Kidney epithelial cell (primary cell): Measurements from ENCODE around the gene NUP54. TPM values are rescaled to one million over a fixed set of nuclear protein-coding genes. Genes with fewer than 3 reads are reported as not detected.

ENCODE experiments used
- DNase-seq: peaks from one replicate; pipeline ENCODE4 v3.0.0-alpha.2; 2010; ENCODE audit warnings: low read depth
- H3K27me3 ChIP-seq: 2 replicates; pipeline ENCODE4 v1.6.0; 2011; ENCODE audit warnings: low read length; ENCODE audit not compliant: control insufficient read depth, insufficient read depth
- H3K36me3 ChIP-seq: 2 replicates; pipeline ENCODE4 v1.5.1; 2011; ENCODE audit warnings: low read length; ENCODE audit not compliant: control insufficient read depth, insufficient read depth
- H3K4me3 ChIP-seq: 2 replicates; pipeline ENCODE4 v1.5.1; 2011; ENCODE audit warnings: low read depth, mild to moderate bottlenecking, control low read depth, low read length
- total RNA-seq: library from RNA; depleted of rRNA; stranded (reverse); fragments of >200 nt; gene quantifications from 2 replicates; pipeline ENCODE4 v1.2.3, GENCODE V29; 2015
- TF ChIP-seq, protein P1 (sequence below): IDR thresholded peaks from 2 replicates; pipeline ENCODE4 v1.5.1; 2011; ENCODE audit warnings: mild to moderate bottlenecking, moderate library complexity, low read length, control low read depth, inconsistent platforms; ENCODE audit not compliant: insufficient read depth, poor library complexity, severe bottlenecking

The NUP54 gene
- total RNA-seq, 1 donor from 2014 or later = 33.0 TPM

- no peak overlapping the region for H3K4me3 ChIP-seq
- H3K36me3 ChIP-seq = no peaks in the 10 kb centered on the region
- H3K27me3 ChIP-seq = no peaks in the 10 kb centered on the region
- peak; percentile 16 for DNase-seq
- TF ChIP-seq, protein P1, sequence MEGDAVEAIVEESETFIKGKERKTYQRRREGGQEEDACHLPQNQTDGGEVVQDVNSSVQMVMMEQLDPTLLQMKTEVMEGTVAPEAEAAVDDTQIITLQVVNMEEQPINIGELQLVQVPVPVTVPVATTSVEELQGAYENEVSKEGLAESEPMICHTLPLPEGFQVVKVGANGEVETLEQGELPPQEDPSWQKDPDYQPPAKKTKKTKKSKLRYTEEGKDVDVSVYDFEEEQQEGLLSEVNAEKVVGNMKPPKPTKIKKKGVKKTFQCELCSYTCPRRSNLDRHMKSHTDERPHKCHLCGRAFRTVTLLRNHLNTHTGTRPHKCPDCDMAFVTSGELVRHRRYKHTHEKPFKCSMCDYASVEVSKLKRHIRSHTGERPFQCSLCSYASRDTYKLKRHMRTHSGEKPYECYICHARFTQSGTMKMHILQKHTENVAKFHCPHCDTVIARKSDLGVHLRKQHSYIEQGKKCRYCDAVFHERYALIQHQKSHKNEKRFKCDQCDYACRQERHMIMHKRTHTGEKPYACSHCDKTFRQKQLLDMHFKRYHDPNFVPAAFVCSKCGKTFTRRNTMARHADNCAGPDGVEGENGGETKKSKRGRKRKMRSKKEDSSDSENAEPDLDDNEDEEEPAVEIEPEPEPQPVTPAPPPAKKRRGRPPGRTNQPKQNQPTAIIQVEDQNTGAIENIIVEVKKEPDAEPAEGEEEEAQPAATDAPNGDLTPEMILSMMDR = peak; percentile 82
These were observed 80.4 kb downstream of the NUP54 start for GRCh38 chr4:76067652-76068286.

DNA sequence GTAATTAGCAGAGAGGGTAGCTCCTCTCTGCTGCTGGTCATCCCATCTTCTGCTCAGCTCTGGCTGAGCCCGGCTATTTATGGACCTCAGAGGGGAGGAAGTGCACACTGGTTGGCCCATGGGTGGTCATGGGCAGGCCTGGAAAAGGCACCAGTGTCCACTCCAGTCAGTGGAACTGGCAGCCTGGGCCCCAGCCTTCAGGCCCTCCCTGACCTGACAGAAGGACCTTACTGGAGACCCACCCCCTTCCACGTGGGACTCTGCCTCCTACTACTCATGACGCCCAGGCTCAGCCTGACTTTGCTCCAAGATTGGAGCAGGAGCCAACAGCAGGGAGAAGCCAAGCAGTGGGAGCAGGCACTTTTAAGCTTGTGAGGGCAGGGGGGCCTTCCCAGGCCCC is 81.7 kb downstream of the NUP54 start:
- Histone ChIP-seq H3K4me3 (no peak overlapping the region), H3K36me3 (no peaks in the 10 kb centered on the region), H3K27me3 (no peaks in the 10 kb centered on the region)
- DNase-seq = no peak
- TF ChIP-seq, protein P1 = no peak

Other genes with a start within 250 kb of the NUP54 start
- gene PPEF2, start 245.9 kb downstream of the NUP54 start, total RNA-seq = not detected in 2 replicates
- 13.2 and 16.8 TPM in 2 replicates for gene NAAA, start 207.4 kb downstream of the NUP54 start, total RNA-seq
- 63.3 and 70.1 TPM in 2 replicates for gene SDAD1, start 157.5 kb downstream of the NUP54 start, total RNA-seq
- not detected in 2 replicates for gene CXCL9, start 140.9 kb downstream of the NUP54 start, total RNA-seq
- 0.34 TPM in 1 of 2 replicates, not detected in the other for gene CXCL10, start 124.9 kb downstream of the NUP54 start, total RNA-seq
- gene CXCL11, start 112.3 kb downstream of the NUP54 start, total RNA-seq = 0.07 TPM in 1 of 2 replicates, not detected in the other
- gene ART3, start 73.7 kb downstream of the NUP54 start, total RNA-seq = not detected in 2 replicates
- gene SCARB2, start 65.4 kb upstream of the NUP54 start, total RNA-seq = 141 and 154 TPM in 2 replicates
- 2.3 and 3.1 TPM in 2 replicates for gene FAM47E, start 103.3 kb upstream of the NUP54 start, total RNA-seq
- 6.1 and 7.4 TPM in 2 replicates for gene STBD1, start 158.3 kb upstream of the NUP54 start, total RNA-seq